Measurements from ENCODE around the gene KCNQ1. TPM values are rescaled to one million over a fixed set of nuclear protein-coding genes. Genes with fewer than 3 reads are reported as not detected.

Gene KCNQ1
- total RNA-seq, 1 experiment from 2014 or later: 10.7 TPM

DNA sequence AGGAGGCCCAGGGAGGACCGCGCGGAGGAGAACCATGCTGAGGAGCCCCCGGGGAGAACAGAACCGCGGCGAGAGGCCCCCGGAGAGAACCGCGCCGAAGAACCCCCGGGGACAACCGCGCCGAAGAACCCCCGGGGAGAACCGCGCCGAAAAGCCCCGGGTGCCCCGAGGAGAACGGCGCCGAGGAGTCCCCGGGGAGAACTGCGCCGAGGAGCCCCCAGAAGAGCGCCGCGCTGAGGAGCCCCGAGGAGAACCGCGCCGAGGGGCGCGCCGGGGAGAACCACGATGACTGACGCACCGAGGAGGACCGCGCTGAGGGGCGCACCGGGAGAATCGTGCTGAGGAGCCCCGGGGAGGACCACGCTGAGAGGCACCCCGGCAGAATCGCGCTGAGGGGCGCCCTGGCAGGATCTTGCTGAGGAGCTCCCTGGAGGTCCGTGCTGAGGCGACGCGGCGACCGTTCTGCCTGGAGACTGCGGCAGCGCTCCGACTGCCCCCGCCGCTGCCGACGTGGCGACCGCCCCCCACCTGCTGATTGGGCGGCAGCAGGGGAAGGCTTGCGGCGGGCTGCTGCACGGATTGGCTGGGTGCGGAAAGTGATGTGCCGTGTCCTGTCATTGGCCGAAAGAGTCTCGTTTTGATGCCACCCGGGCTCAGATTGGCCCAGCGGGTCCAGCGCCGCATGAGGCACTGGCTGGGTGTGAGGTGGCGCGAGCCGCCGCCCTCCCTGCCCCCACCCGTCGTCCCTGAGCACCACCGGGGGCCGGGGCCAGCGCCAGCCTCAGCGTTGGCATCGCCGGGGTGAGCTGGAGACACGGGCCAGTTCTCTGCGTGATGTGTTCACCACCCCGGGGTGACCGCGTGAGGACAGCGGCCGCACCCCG lies 255.0 kb downstream of the KCNQ1 start, which contains the start of gene KCNQ1OT1:
Gene KCNQ1OT1 (minus strand): TSS at position 464 of the 884 bp plus-strand sequence.
- Histone ChIP-seq H2AFZ (ENCODE audit: low read depth, low read length, poor library complexity, severe bottlenecking) (no peak within 1 kb of the TSS), H3K9me3 (ENCODE audit: control insufficient read depth in 1 of 2, insufficient read depth in 1 of 2, low read depth in 1 of 2, low read length in 2 of 2) (no peaks in the 10 kb centered on the region), H3K27ac (ENCODE audit: low read depth, low read length) (peak within 1 kb of the TSS; percentile 89), H3K4me2 (ENCODE audit: low read length) (peak within 1 kb of the TSS; percentile 82), H3K9me2 (ENCODE audit: insufficient read depth) (no peaks in the 10 kb centered on the region), H3K27me3 (ENCODE audit: insufficient read depth, low read length) (no peaks in the 10 kb centered on the region), H3K79me2 (ENCODE audit: insufficient read depth, low read length) (peaks cover 47% of the 10 kb centered on the region), H3K36me3 (ENCODE audit: control insufficient read depth in 1 of 2, insufficient read depth in 2 of 2, low read length in 2 of 2) (no peaks in the 10 kb centered on the region), H3K9ac (ENCODE audit: low read length) (peak within 1 kb of the TSS; percentile 83), H3K4me3 (replicated peaks in 1 of 2; ENCODE audit: low read depth in 1 of 2, low read length in 2 of 2) (peak within 1 kb of the TSS; percentile 71 to 73), H3K4me1 (ENCODE audit: control insufficient read depth in 1 of 2, insufficient read depth in 2 of 2, low read length in 2 of 2) (peaks cover 0 to 23% of the 10 kb centered on the region in 2 experiments; a peak in 2 of 4 replicates), H4K20me1 (ENCODE audit: insufficient read depth) (no peaks in the 10 kb centered on the region)
- DNase-seq (ENCODE audit: low read depth, low spot score) (peak; percentile 83), ATAC-seq (peak; percentile 92)
- intact Hi-C loops (cut with micrococcal nuclease): no loop called here
- no TSS peak for BruUV-seq (replicated peaks)
- ChIA-PET POLR2A (interaction anchor here (0.9 to 1.3 kb wide), 4 partner anchors 51 to 235 kb away, joined by 3 to 5 read pairs (median 4); partner anchors contain the start of gene CDKN1C), CTCF (no interaction called here), RAD21 (ENCODE audit: low non-redundant PET in 1 of 2, low total read pairs in 2 of 2, uncharacterized antibody in 2 of 2, unreplicated experiment in 2 of 2) (no interaction called here)
- TF ChIP-seq POLR2A (IDR thresholded peaks at IDR 0.05; ENCODE audit: borderline replicate concordance, extremely low read depth, insufficient read depth, insufficient read length) (peak; percentile 95), RAD21 (IDR thresholded peaks at IDR 0.05; ENCODE audit: low read depth) (no peak), CEBPB (IDR thresholded peaks at IDR 0.05; ENCODE audit: low read depth) (no peak), ZNF274 (IDR thresholded peaks at IDR 0.05; ENCODE audit: low read depth, low read length) (no peak), JUND (IDR thresholded peaks at IDR 0.05) (no peak), ZFX (IDR thresholded peaks at IDR 0.05) (no peak), POLR2AphosphoS5 (IDR thresholded peaks at IDR 0.05; ENCODE audit: low read depth, low read length) (peak; percentile 97), YY1 (IDR thresholded peaks at IDR 0.05; ENCODE audit: extremely low read depth, insufficient replicate concordance, low read depth, low read length) (no peak), FOSL1 (IDR thresholded peaks at IDR 0.05; ENCODE audit: low read depth) (no peak), SP1 (IDR thresholded peaks at IDR 0.05; ENCODE audit: low read depth) (peak; percentile 93), EZH2 (IDR thresholded peaks at IDR 0.05) (no peak), SRF (IDR thresholded peaks at IDR 0.05; ENCODE audit: low read depth) (no peak), EGR1 (IDR thresholded peaks at IDR 0.05; ENCODE audit: low read depth) (peak; percentile 43; the same call in 1 of the 2 replicates), TCF7L2 (IDR thresholded peaks at IDR 0.05; ENCODE audit: borderline replicate concordance, extremely low read depth, insufficient read depth, insufficient read length) (peak; percentile 10), CBX3 (IDR thresholded peaks at IDR 0.05; ENCODE audit: low read depth) (no peak), SIN3A (IDR thresholded peaks at IDR 0.05; ENCODE audit: low read depth) (peak; percentile 80), EZH2phosphoT487 (IDR thresholded peaks at IDR 0.05; ENCODE audit: borderline replicate concordance) (no peak)
- TF ChIP-seq, protein P1, sequence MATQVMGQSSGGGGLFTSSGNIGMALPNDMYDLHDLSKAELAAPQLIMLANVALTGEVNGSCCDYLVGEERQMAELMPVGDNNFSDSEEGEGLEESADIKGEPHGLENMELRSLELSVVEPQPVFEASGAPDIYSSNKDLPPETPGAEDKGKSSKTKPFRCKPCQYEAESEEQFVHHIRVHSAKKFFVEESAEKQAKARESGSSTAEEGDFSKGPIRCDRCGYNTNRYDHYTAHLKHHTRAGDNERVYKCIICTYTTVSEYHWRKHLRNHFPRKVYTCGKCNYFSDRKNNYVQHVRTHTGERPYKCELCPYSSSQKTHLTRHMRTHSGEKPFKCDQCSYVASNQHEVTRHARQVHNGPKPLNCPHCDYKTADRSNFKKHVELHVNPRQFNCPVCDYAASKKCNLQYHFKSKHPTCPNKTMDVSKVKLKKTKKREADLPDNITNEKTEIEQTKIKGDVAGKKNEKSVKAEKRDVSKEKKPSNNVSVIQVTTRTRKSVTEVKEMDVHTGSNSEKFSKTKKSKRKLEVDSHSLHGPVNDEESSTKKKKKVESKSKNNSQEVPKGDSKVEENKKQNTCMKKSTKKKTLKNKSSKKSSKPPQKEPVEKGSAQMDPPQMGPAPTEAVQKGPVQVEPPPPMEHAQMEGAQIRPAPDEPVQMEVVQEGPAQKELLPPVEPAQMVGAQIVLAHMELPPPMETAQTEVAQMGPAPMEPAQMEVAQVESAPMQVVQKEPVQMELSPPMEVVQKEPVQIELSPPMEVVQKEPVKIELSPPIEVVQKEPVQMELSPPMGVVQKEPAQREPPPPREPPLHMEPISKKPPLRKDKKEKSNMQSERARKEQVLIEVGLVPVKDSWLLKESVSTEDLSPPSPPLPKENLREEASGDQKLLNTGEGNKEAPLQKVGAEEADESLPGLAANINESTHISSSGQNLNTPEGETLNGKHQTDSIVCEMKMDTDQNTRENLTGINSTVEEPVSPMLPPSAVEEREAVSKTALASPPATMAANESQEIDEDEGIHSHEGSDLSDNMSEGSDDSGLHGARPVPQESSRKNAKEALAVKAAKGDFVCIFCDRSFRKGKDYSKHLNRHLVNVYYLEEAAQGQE (IDR thresholded peaks at IDR 0.05; ENCODE audit: low read depth): no peak
- TF ChIP-seq, protein P2, sequence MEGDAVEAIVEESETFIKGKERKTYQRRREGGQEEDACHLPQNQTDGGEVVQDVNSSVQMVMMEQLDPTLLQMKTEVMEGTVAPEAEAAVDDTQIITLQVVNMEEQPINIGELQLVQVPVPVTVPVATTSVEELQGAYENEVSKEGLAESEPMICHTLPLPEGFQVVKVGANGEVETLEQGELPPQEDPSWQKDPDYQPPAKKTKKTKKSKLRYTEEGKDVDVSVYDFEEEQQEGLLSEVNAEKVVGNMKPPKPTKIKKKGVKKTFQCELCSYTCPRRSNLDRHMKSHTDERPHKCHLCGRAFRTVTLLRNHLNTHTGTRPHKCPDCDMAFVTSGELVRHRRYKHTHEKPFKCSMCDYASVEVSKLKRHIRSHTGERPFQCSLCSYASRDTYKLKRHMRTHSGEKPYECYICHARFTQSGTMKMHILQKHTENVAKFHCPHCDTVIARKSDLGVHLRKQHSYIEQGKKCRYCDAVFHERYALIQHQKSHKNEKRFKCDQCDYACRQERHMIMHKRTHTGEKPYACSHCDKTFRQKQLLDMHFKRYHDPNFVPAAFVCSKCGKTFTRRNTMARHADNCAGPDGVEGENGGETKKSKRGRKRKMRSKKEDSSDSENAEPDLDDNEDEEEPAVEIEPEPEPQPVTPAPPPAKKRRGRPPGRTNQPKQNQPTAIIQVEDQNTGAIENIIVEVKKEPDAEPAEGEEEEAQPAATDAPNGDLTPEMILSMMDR (IDR thresholded peaks at IDR 0.05 in 2 of 3, conservative IDR thresholded peaks at IDR 0.05 in 1 of 3; ENCODE audit: borderline replicate concordance in 1 of 3, insufficient read depth in 1 of 3, low read depth in 2 of 3, low read length in 2 of 3): no peak
- TF ChIP-seq, protein P3, sequence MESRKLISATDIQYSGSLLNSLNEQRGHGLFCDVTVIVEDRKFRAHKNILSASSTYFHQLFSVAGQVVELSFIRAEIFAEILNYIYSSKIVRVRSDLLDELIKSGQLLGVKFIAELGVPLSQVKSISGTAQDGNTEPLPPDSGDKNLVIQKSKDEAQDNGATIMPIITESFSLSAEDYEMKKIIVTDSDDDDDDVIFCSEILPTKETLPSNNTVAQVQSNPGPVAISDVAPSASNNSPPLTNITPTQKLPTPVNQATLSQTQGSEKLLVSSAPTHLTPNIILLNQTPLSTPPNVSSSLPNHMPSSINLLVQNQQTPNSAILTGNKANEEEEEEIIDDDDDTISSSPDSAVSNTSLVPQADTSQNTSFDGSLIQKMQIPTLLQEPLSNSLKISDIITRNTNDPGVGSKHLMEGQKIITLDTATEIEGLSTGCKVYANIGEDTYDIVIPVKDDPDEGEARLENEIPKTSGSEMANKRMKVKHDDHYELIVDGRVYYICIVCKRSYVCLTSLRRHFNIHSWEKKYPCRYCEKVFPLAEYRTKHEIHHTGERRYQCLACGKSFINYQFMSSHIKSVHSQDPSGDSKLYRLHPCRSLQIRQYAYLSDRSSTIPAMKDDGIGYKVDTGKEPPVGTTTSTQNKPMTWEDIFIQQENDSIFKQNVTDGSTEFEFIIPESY (IDR thresholded peaks at IDR 0.05; ENCODE audit: extremely low read depth, insufficient replicate concordance, low read length): no peak
